Colonic mucosa (tissue), 4 donors: ENCODE measurements around the gene CIBAR2. TPM values are rescaled to one million over a fixed set of nuclear protein-coding genes. Genes with fewer than 3 reads are reported as not detected.
A peak's percentile ranks its signal among the peaks of the same experiment; 100 is the strongest.

ENCODE experiments used
- DNase-seq: peaks from one replicate; pipeline ENCODE4 v3.0.0-alpha.2; 2020
- H3K27ac ChIP-seq: fragments of 200-600 bp; one replicate; pipeline ENCODE4 v1.8.0; 2021
- H3K27me3 ChIP-seq: fragments of 200-600 bp; one replicate; pipeline ENCODE4 v1.8.0; 2021
- H3K36me3 ChIP-seq: fragments of 200-600 bp; one replicate; pipeline ENCODE4 v1.8.0; 2021
- H3K4me1 ChIP-seq: fragments of 200-600 bp; one replicate; pipeline ENCODE4 v1.8.0; 2021; ENCODE audit warnings: mild to moderate bottlenecking
- H3K4me3 ChIP-seq: fragments of 200-600 bp; one replicate; pipeline ENCODE4 v1.8.0; 2021
- H3K9ac ChIP-seq, 2 donors: one replicate each; pipeline ENCODE4 v1.7.0; 2013; ENCODE audit warnings: control low read depth in 2 of 2, low read depth in 2 of 2, low read length in 2 of 2
- H3K9me3 ChIP-seq: fragments of 200-600 bp; one replicate; pipeline ENCODE4 v1.8.0; 2021
- intact Hi-C: fragments of 100-400 bp; cut with DNase I; formaldehyde crosslinking; loops from one replicate; pipeline ENCODE4 v1.14.1; 2022
- total RNA-seq, 2 donors: library from RNA; stranded (reverse); fragmentation: NEBNext Ultra II Directional in 1 of 2; extraction: Animal tissue kit (Norgen Biotek cat#: 25700) in 1 of 2; gene quantifications; one replicate each; pipeline ENCODE4 v1.2.1, GENCODE V29; 2021
- TF ChIP-seq, protein P1 (sequence below): fragments of 200-600 bp; IDR thresholded peaks from one replicate; pipeline ENCODE4 v1.8.0; 2022; ENCODE audit warnings: antibody characterized with exemption, mild to moderate bottlenecking
- donor health status: healthy.
- donor health status: DM: no; HTN: no; CAD: no.
- donor health status: DM: no; HTN: no; CAD: no.

The CIBAR2 gene
- total RNA-seq, 2 donors from 2014 or later: 0.32 TPM; not detected in 1

GRCh38 chr16:85129876-85130704 lies 17.8 kb upstream of the CIBAR2 start:
- no peaks in the 10 kb centered on the region for H3K9me3 ChIP-seq
- H3K4me3 ChIP-seq: no peak overlapping the region
- no peak for DNase-seq
- TF ChIP-seq, protein P1, sequence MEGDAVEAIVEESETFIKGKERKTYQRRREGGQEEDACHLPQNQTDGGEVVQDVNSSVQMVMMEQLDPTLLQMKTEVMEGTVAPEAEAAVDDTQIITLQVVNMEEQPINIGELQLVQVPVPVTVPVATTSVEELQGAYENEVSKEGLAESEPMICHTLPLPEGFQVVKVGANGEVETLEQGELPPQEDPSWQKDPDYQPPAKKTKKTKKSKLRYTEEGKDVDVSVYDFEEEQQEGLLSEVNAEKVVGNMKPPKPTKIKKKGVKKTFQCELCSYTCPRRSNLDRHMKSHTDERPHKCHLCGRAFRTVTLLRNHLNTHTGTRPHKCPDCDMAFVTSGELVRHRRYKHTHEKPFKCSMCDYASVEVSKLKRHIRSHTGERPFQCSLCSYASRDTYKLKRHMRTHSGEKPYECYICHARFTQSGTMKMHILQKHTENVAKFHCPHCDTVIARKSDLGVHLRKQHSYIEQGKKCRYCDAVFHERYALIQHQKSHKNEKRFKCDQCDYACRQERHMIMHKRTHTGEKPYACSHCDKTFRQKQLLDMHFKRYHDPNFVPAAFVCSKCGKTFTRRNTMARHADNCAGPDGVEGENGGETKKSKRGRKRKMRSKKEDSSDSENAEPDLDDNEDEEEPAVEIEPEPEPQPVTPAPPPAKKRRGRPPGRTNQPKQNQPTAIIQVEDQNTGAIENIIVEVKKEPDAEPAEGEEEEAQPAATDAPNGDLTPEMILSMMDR: no peak
- H3K27ac ChIP-seq: peak overlapping the region; percentile 47
- H3K9ac ChIP-seq: no peak overlapping the region
- H3K4me1 ChIP-seq: no peaks in the 10 kb centered on the region
- H3K36me3 ChIP-seq: no peaks in the 10 kb centered on the region
- intact Hi-C loops: no loop called here
- H3K27me3 ChIP-seq: no peaks in the 10 kb centered on the region

GRCh38 chr16:85128079-85128837 lies 16.0 kb upstream of the CIBAR2 start:
- H3K9me3 ChIP-seq: no peaks in the 10 kb centered on the region
- TF ChIP-seq, protein P1: no peak
- H3K36me3 ChIP-seq: no peaks in the 10 kb centered on the region
- intact Hi-C loops: no loop called here
- no peaks in the 10 kb centered on the region for H3K4me1 ChIP-seq
- H3K27ac ChIP-seq: no peak overlapping the region
- no peak overlapping the region for H3K4me3 ChIP-seq
- H3K27me3 ChIP-seq: no peaks in the 10 kb centered on the region
- no peak overlapping the region for H3K9ac ChIP-seq
- no peak for DNase-seq

DNA sequence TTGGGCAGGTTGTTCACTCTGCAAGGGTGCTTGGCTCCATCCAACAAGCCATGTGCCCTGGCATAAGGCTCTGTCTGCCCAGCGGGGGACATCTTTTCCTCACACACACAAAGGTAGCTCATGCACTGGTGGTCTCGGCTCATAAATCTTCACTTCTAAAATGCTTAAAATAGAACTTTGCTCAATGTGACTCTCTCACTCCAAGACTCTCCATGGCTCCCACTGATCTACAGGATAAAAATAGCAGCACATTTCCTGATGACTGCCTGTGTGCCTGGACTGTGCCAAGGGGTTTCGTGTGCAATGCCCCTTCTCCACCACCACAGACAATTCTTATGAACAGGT lies 15.1 kb upstream of the CIBAR2 start:
- Histone ChIP-seq H3K9ac (no peak overlapping the region), H3K4me3 (no peak overlapping the region), H3K27ac (no peak overlapping the region), H3K9me3 (no peaks in the 10 kb centered on the region), H3K27me3 (no peaks in the 10 kb centered on the region), H3K4me1 (no peaks in the 10 kb centered on the region), H3K36me3 (no peaks in the 10 kb centered on the region)
- intact Hi-C loops: no loop called here
- TF ChIP-seq, protein P1: no peak
- no peak for DNase-seq

DNA sequence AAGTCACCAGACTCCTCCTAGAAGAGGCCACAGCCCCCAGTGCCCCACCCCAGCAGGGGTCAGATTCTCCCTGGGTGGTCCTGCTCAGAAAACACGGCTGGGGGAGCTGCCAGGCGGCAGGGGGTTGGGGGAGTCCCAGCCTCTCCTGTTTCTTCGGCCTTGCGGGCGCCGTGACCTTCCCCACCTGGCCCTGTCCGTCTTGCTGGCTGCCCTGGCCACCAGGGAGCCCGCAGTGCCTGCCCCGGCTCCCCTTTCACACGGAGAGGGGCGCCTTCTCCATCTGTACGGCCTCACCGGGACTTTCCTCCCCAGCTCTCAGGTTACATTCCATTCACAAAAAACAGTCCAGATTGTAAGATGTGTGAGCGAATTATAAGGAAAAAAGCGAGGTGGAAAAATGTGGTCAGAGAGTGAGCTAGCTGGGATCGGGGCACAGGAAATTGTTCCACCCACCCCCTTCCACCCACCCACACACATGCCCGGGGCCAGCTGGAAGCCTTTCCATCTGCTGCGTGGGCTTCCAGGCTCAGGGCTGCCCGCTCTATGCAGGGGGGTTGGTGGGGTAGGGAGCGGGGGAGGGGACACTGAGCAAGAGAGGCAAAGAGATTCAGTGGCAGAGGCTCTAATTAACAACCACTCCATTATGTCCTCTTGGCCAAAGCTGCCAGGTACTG lies 14.6 kb upstream of the CIBAR2 start:
- intact Hi-C loops: no loop called here
- Histone ChIP-seq H3K9ac (peak overlapping the region in 1 of 2 donors; percentile 24), H3K27me3 (no peaks in the 10 kb centered on the region), H3K4me1 (no peaks in the 10 kb centered on the region), H3K9me3 (no peaks in the 10 kb centered on the region), H3K27ac (no peak overlapping the region), H3K4me3 (no peak overlapping the region), H3K36me3 (no peaks in the 10 kb centered on the region)
- TF ChIP-seq, protein P1: no peak
- DNase-seq: no peak

- peak overlapping the region in 1 of 2 donors; percentile 24 for H3K9ac ChIP-seq
- DNase-seq: no peak
- TF ChIP-seq, protein P1: no peak
- H3K27ac ChIP-seq: no peak overlapping the region
- no peaks in the 10 kb centered on the region for H3K4me1 ChIP-seq
- H3K4me3 ChIP-seq: no peak overlapping the region
- intact Hi-C loops: no loop called here
- no peaks in the 10 kb centered on the region for H3K36me3 ChIP-seq
- H3K9me3 ChIP-seq: no peaks in the 10 kb centered on the region
- no peaks in the 10 kb centered on the region for H3K27me3 ChIP-seq
Observed at GRCh38 chr16:85126394-85126704, 14.1 kb upstream of the CIBAR2 start.
